Naive thymus-derived CD8-positive, alpha-beta T cell (primary cell): ENCODE data around the gene GMPPA. TPM values are rescaled to one million over a fixed set of nuclear protein-coding genes. Genes with fewer than 3 reads are reported as not detected.

Source experiments
- ATAC-seq, 2 donors: fragments of 150-1000 bp; cut with Tn5 transposase in 1 of 2; sonication (Bioruptor Pico), chemical (Tn5 transposase) in 1 of 2; 1 replicate in 1 of 2; 2 replicates in 1 of 2; pipeline ENCODE4 v1.10.0; 2021; ENCODE audit warnings: mild to moderate bottlenecking in 2 of 2, moderate library complexity in 2 of 2
- POLR2A ChIA-PET: fragments of 350-600 bp; sonication (Branson Sonifier 250); formaldehyde crosslinking; loops from one replicate; lab custom pipeline; 2021; ENCODE audit warnings: antibody characterized with exemption; lab: Charles Lee
- DNase-seq, 10 donors: peaks; one replicate each; pipeline versions ENCODE4 v3.0.0 to v3.0.0-alpha.2; 2020 to 2022
- H3K27ac Mint-ChIP-seq, 10 donors: one replicate each; pipeline ENCODE4 v1.8.0; 2020 to 2022; ENCODE audit warnings: mild to moderate bottlenecking in 10 of 10, mixed read lengths in 10 of 10, moderate library complexity in 4 of 10, inconsistent platforms in 1 of 10
- H3K27me3 Mint-ChIP-seq, 5 donors: one replicate each; pipeline ENCODE4 v1.8.0; 2021 to 2022; ENCODE audit warnings: mixed read lengths in 5 of 5
- H3K36me3 Mint-ChIP-seq, 3 donors: one replicate each; pipeline ENCODE4 v1.8.0; 2020 to 2022; ENCODE audit warnings: mixed read lengths in 3 of 3, mild to moderate bottlenecking in 2 of 3, inconsistent platforms in 1 of 3
- H3K4me1 Mint-ChIP-seq, 4 donors: one replicate each; pipeline ENCODE4 v1.8.0; 2021 to 2022; ENCODE audit warnings: mixed read lengths in 4 of 4
- H3K4me3 Mint-ChIP-seq, 10 donors: one replicate each; pipeline ENCODE4 v1.8.0; 2020 to 2022; ENCODE audit warnings: mild to moderate bottlenecking in 10 of 10, mixed read lengths in 10 of 10, moderate library complexity in 6 of 10, inconsistent platforms in 1 of 10
- H3K9me3 Mint-ChIP-seq, 9 donors: one replicate each; pipeline ENCODE4 v1.8.0; 2020 to 2022; ENCODE audit warnings: mixed read lengths in 9 of 9, mild to moderate bottlenecking in 3 of 9, inconsistent platforms in 1 of 9, moderate library complexity in 1 of 9
- polyA plus RNA-seq, 3 donors: library from polyadenylated mRNA; unstranded; fragments of 300-500 nt; fragmentation: Illumina TruSeq; gene quantifications; one replicate each; pipeline ENCODE4 v1.2.3, GENCODE V29; 2021
- total RNA-seq, 8 experiments: library from RNA in 2 of 8; stranded (reverse) in 2 of 8; gene quantifications; one replicate each; pipeline ENCODE4 v1.2.3 and lab custom pipeline; 2021 to 2026

GMPPA gene
- total and polyA plus RNA-seq, 5 experiments from 2014 or later = 12.1 to 26.9 (median 22.0) TPM

GRCh38 chr2:219500135-219500534 is 1.4 kb downstream of the GMPPA start:
- Mint-ChIP-seq H3K9me3 (no peaks in the 10 kb centered on the region), H3K36me3 (peaks cover 0 to 34% (median 24%) of the 10 kb centered on the region in 3 donors), H3K4me3 (peak overlapping the region in 9 of 10 donors; percentile 53 to 97 (median 93)), H3K27me3 (peaks cover 9 to 36% (median 23%) of the 10 kb centered on the region in 5 donors), H3K4me1 (peaks cover 30 to 47% (median 34%) of the 10 kb centered on the region in 4 donors), H3K27ac (peak overlapping the region in 3 of 10 donors; percentile 13 to 93 (median 65))
- POLR2A ChIA-PET = interaction anchor here (0.8 kb wide), 1 partner anchor 246 kb away, joined by 3 read pairs; the partner anchor contains the start of gene TUBA4A
- ATAC-seq (no peak), DNase-seq (no peak)

GRCh38 chr2:219501849-219502248 is 3.2 kb downstream of the GMPPA start:
- H3K27ac Mint-ChIP-seq = no peak overlapping the region
- no peaks in the 10 kb centered on the region for H3K9me3 Mint-ChIP-seq
- ATAC-seq (no peak), DNase-seq (no peak)
- POLR2A ChIA-PET = no interaction called here
- H3K27me3 Mint-ChIP-seq = peaks cover 4 to 24% (median 12%) of the 10 kb centered on the region in 5 donors
- H3K4me1 Mint-ChIP-seq = peaks cover 28 to 40% (median 30%) of the 10 kb centered on the region in 4 donors
- no peak overlapping the region for H3K4me3 Mint-ChIP-seq
- peaks cover 0 to 51% (median 40%) of the 10 kb centered on the region in 3 donors for H3K36me3 Mint-ChIP-seq

GRCh38 chr2:219502618-219503017 is 3.9 kb downstream of the GMPPA start:
- no peak overlapping the region for H3K27ac Mint-ChIP-seq
- H3K9me3 Mint-ChIP-seq = no peaks in the 10 kb centered on the region
- peaks cover 0 to 59% (median 45%) of the 10 kb centered on the region in 3 donors for H3K36me3 Mint-ChIP-seq
- peaks cover 23 to 32% (median 27%) of the 10 kb centered on the region in 4 donors for H3K4me1 Mint-ChIP-seq
- H3K27me3 Mint-ChIP-seq = peaks cover 4 to 24% (median 13%) of the 10 kb centered on the region in 5 donors
- no peak overlapping the region for H3K4me3 Mint-ChIP-seq
- no peak for ATAC-seq
- POLR2A ChIA-PET = no interaction called here
- DNase-seq = no peak

- H3K27me3 Mint-ChIP-seq = peaks cover 10 to 35% (median 27%) of the 10 kb centered on the region in 5 donors
- POLR2A ChIA-PET = no interaction called here
- peaks cover 14 to 21% (median 17%) of the 10 kb centered on the region in 4 donors for H3K4me1 Mint-ChIP-seq
- ATAC-seq = no peak
- no peak overlapping the region for H3K4me3 Mint-ChIP-seq
- H3K9me3 Mint-ChIP-seq = peaks cover 0 to 4% (median 0%) of the 10 kb centered on the region in 9 donors
- H3K27ac Mint-ChIP-seq = no peak overlapping the region
- H3K36me3 Mint-ChIP-seq = peaks cover 0 to 67% (median 46%) of the 10 kb centered on the region in 3 donors
- DNase-seq = no peak
Measured at GRCh38 chr2:219505585-219505984, 6.9 kb downstream of the GMPPA start.

- H3K27ac Mint-ChIP-seq = peak overlapping the region in 1 of 10 donors; percentile 29
Measured at GRCh38 chr2:219506153-219506801, 7.6 kb downstream of the GMPPA start.

GRCh38 chr2:219506802-219507526 is 8.3 kb downstream of the GMPPA start:
- peak overlapping the region in 1 of 10 donors; percentile 29 for H3K27ac Mint-ChIP-seq
- H3K4me3 Mint-ChIP-seq = no peak overlapping the region
- POLR2A ChIA-PET = interaction anchor here (0.8 kb wide), 1 partner anchor 10 kb away, joined by 3 read pairs; no protein-coding TSS in a partner anchor
- peaks cover 0 to 4% (median 0%) of the 10 kb centered on the region in 9 donors for H3K9me3 Mint-ChIP-seq
- H3K27me3 Mint-ChIP-seq = peaks cover 10 to 49% (median 38%) of the 10 kb centered on the region in 5 donors
- H3K4me1 Mint-ChIP-seq = peaks cover 12 to 15% (median 13%) of the 10 kb centered on the region in 4 donors
- ATAC-seq (no peak), DNase-seq (no peak)
- H3K36me3 Mint-ChIP-seq = peaks cover 0 to 60% (median 38%) of the 10 kb centered on the region in 3 donors

More at GRCh38 chr2:219506153-219506801, 7.6 kb downstream of the GMPPA start:
- Mint-ChIP-seq H3K9me3 (peaks cover 0 to 4% (median 0%) of the 10 kb centered on the region in 9 donors), H3K36me3 (peaks cover 0 to 67% (median 45%) of the 10 kb centered on the region in 3 donors), H3K4me3 (no peak overlapping the region), H3K4me1 (peaks cover 14 to 20% (median 16%) of the 10 kb centered on the region in 4 donors), H3K27me3 (peaks cover 10 to 42% (median 33%) of the 10 kb centered on the region in 5 donors)
- POLR2A ChIA-PET = no interaction called here
- DNase-seq = no peak
- ATAC-seq = no peak

- Mint-ChIP-seq H3K9me3 (peaks cover 0 to 4% (median 0%) of the 10 kb centered on the region in 9 donors), H3K4me3 (no peak overlapping the region), H3K27me3 (peaks cover 14 to 57% (median 43%) of the 10 kb centered on the region in 5 donors), H3K27ac (no peak overlapping the region), H3K36me3 (peaks cover 0 to 55% (median 37%) of the 10 kb centered on the region in 3 donors), H3K4me1 (peaks cover 13 to 17% (median 14%) of the 10 kb centered on the region in 4 donors)
- DNase-seq = no peak
- POLR2A ChIA-PET = interaction anchor here (0.8 to 1.0 kb wide), 2 partner anchors 11 to 13 kb away, joined by 3 read pairs; no protein-coding TSS in a partner anchor
- no peak for ATAC-seq
Measured at GRCh38 chr2:219507581-219508443, 9.1 kb downstream of the GMPPA start.

GRCh38 chr2:219508444-219508734 is 9.7 kb downstream of the GMPPA start:
- Mint-ChIP-seq H3K36me3 (peaks cover 0 to 51% (median 37%) of the 10 kb centered on the region in 3 donors), H3K4me3 (no peak overlapping the region), H3K27me3 (peaks cover 18 to 63% (median 48%) of the 10 kb centered on the region in 5 donors), H3K9me3 (peaks cover 0 to 4% (median 0%) of the 10 kb centered on the region in 9 donors), H3K4me1 (peaks cover 18 to 22% (median 19%) of the 10 kb centered on the region in 4 donors), H3K27ac (no peak overlapping the region)
- DNase-seq (no peak), ATAC-seq (no peak)
- POLR2A ChIA-PET = interaction anchor here (1.0 kb wide), 1 partner anchor 12 kb away, joined by 3 read pairs; no protein-coding TSS in a partner anchor

- DNase-seq = no peak
- Mint-ChIP-seq H3K36me3 (peaks cover 0 to 43% (median 32%) of the 10 kb centered on the region in 3 donors), H3K4me3 (peak overlapping the region; percentile 17 to 84 (median 57)), H3K4me1 (peaks cover 26 to 30% (median 27%) of the 10 kb centered on the region in 4 donors), H3K27me3 (peaks cover 25 to 71% (median 56%) of the 10 kb centered on the region in 5 donors), H3K27ac (peak overlapping the region in 1 of 10 donors; percentile 75), H3K9me3 (peaks cover 0 to 7% (median 0%) of the 10 kb centered on the region in 9 donors)
- ATAC-seq = peak; percentile 30 to 33
- POLR2A ChIA-PET = no interaction called here
Measured at GRCh38 chr2:219508971-219509779, 10.5 kb downstream of the GMPPA start.

GRCh38 chr2:219509780-219510511 is 11.3 kb downstream of the GMPPA start:
- H3K4me1 Mint-ChIP-seq = peaks cover 27 to 32% (median 30%) of the 10 kb centered on the region in 4 donors
- DNase-seq (peak in 9 of 10 donors; percentile 10 to 50 (median 41)), ATAC-seq (peak; percentile 87 to 96)
- H3K4me3 Mint-ChIP-seq = peak overlapping the region; percentile 17 to 84 (median 57)
- peak overlapping the region in 1 of 10 donors; percentile 75 for H3K27ac Mint-ChIP-seq
- H3K36me3 Mint-ChIP-seq = peaks cover 0 to 35% (median 24%) of the 10 kb centered on the region in 3 donors
- POLR2A ChIA-PET = no interaction called here
- peaks cover 0 to 7% (median 0%) of the 10 kb centered on the region in 9 donors for H3K9me3 Mint-ChIP-seq
- H3K27me3 Mint-ChIP-seq = peaks cover 27 to 79% (median 55%) of the 10 kb centered on the region in 5 donors
